Chondrocyte (in vitro differentiated cells): ENCODE data around the gene CFAP90. TPM values are rescaled to one million over a fixed set of nuclear protein-coding genes. Genes with fewer than 3 reads are reported as not detected.

Experiments
- DNase-seq: peaks from one replicate; pipeline ENCODE4 v3.0.0; 2021; ENCODE audit warnings: mixed read lengths, low spot score
- H3K27ac Mint-ChIP-seq: one replicate; pipeline ENCODE4 v1.8.0; 2021; ENCODE audit warnings: mild to moderate bottlenecking, moderate library complexity, mixed read lengths; ENCODE audit not compliant: unreplicated experiment
- H3K27me3 Mint-ChIP-seq: 2 replicates; pipeline ENCODE4 v1.8.0; 2021; ENCODE audit warnings: low read depth, mixed read lengths
- H3K36me3 Mint-ChIP-seq: 2 replicates; pipeline ENCODE4 v1.8.0; 2021; ENCODE audit warnings: low read depth, mixed read lengths
- H3K4me1 Mint-ChIP-seq: 2 replicates; pipeline ENCODE4 v1.8.0; 2021; ENCODE audit warnings: low read depth, mild to moderate bottlenecking, mixed read lengths
- H3K4me3 Mint-ChIP-seq: one replicate; pipeline ENCODE4 v1.8.0; 2021; ENCODE audit warnings: mild to moderate bottlenecking, moderate library complexity, mixed read lengths; ENCODE audit not compliant: unreplicated experiment
- H3K9me3 Mint-ChIP-seq: 2 replicates; pipeline ENCODE4 v1.8.0; 2021; ENCODE audit warnings: low read depth, mixed read lengths
- CTCF ChIP-seq: fragments of 200-600 bp; sonication (generic); IDR thresholded peaks from 2 replicates; pipeline ENCODE4 v1.5.0; 2021; ENCODE audit warnings: antibody characterized with exemption, mild to moderate bottlenecking, moderate library complexity
- total RNA-seq: library from RNA; stranded (reverse); gene quantifications from 3 replicates; pipeline ENCODE4 v1.2.1, GENCODE V29; 2021

The CFAP90 gene
- total RNA-seq, 1 donor from 2014 or later, result 0.27 TPM

DNA sequence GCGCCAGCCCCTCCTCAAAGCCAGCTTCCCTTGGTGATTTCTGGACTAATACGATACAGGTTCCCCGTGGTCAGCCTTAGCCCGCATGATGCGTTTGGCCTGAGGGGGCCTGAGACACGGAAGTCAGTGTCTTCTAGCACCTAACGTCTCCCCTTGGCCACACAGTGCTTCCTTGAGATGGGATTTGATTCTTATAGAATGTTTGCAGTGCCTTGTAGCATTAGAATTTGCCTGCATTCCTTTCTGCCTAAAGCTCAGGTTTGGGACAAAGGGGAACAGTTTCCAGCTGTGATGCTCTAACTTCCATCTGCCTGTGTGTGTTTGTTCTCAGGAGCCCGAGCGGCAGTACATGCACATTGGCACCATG is 34.4 kb downstream of the CFAP90 start:
- H3K4me1 Mint-ChIP-seq, result no peaks in the 10 kb centered on the region
- peak; percentile 65 for TF ChIP-seq CTCF
- no peak overlapping the region for H3K4me3 Mint-ChIP-seq
- DNase-seq, result no peak
- H3K36me3 Mint-ChIP-seq, result no peaks in the 10 kb centered on the region
- H3K27me3 Mint-ChIP-seq, result peaks cover 23% of the 10 kb centered on the region
- H3K27ac Mint-ChIP-seq, result no peak overlapping the region
- H3K9me3 Mint-ChIP-seq, result no peaks in the 10 kb centered on the region

DNA sequence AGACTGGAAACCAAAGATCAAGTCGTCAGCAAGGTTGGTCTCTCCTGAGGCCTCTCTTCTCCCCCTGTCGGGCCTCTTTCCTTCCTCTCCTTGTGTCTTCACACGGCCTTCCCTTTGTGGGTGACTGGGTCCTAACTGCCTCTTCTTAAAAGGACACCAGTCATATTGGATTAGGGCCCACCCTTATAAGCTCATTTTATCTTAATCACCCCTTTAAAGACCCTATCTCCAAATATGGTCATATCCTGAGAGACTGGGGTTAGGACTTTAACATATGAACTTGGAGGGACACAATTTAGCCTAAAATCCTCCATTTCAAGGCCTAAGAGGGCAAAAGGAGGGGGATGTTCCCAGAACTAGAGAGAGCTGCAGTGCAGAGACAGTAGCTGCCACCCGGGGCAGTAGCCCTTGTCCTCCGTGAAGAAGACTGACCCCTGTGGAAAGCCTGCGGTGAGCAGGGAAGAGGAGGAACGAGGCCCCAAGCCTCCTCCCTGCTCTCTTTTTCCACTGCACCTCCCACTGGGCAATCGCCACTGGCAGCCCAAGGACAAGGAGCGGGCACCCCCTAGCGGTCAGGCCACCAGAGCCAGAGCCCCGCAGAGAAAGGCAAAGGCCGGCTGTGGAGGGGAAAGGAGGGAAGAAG is 34.9 kb downstream of the CFAP90 start:
- Mint-ChIP-seq H3K27ac (no peak overlapping the region), H3K36me3 (no peaks in the 10 kb centered on the region), H3K4me3 (no peak overlapping the region), H3K27me3 (peaks cover 20% of the 10 kb centered on the region), H3K4me1 (no peaks in the 10 kb centered on the region), H3K9me3 (no peaks in the 10 kb centered on the region)
- peak; percentile 88 for TF ChIP-seq CTCF
- no peak for DNase-seq

- TF ChIP-seq CTCF, result no peak
Observed at GRCh38 chr5:7814816-7815215, 36.1 kb downstream of the CFAP90 start.

GRCh38 chr5:7813576-7813975 is 37.4 kb downstream of the CFAP90 start:
- no peak for DNase-seq
- no peaks in the 10 kb centered on the region for H3K36me3 Mint-ChIP-seq
- no peak overlapping the region for H3K27ac Mint-ChIP-seq
- no peak overlapping the region for H3K4me3 Mint-ChIP-seq
- no peaks in the 10 kb centered on the region for H3K4me1 Mint-ChIP-seq
- H3K9me3 Mint-ChIP-seq, result no peaks in the 10 kb centered on the region
- peaks cover 25% of the 10 kb centered on the region for H3K27me3 Mint-ChIP-seq
- no peak for TF ChIP-seq CTCF

More at GRCh38 chr5:7814816-7815215, 36.1 kb downstream of the CFAP90 start:
- no peaks in the 10 kb centered on the region for H3K4me1 Mint-ChIP-seq
- H3K9me3 Mint-ChIP-seq, result no peaks in the 10 kb centered on the region
- H3K27me3 Mint-ChIP-seq, result peaks cover 25% of the 10 kb centered on the region
- no peak overlapping the region for H3K4me3 Mint-ChIP-seq
- H3K27ac Mint-ChIP-seq, result no peak overlapping the region
- no peak for DNase-seq
- H3K36me3 Mint-ChIP-seq, result no peaks in the 10 kb centered on the region

GRCh38 chr5:7813007-7813406 is 37.9 kb downstream of the CFAP90 start:
- H3K27ac Mint-ChIP-seq, result no peak overlapping the region
- no peaks in the 10 kb centered on the region for H3K36me3 Mint-ChIP-seq
- no peak for TF ChIP-seq CTCF
- no peak for DNase-seq
- H3K27me3 Mint-ChIP-seq, result peaks cover 26% of the 10 kb centered on the region
- H3K9me3 Mint-ChIP-seq, result no peaks in the 10 kb centered on the region
- H3K4me3 Mint-ChIP-seq, result no peak overlapping the region
- no peaks in the 10 kb centered on the region for H3K4me1 Mint-ChIP-seq
